ENCODE measurements around the gene CYP4A11.
"Not testable (repeated sequence)": the region's sequence is repeated elsewhere in the genome, so short reads cannot be mapped to it uniquely, and the experiment has no call there.

Gene CYP4A11

GRCh38 chr1:46910790-46911189, 30.5 kb downstream of the CYP4A11 start:
- DNase-seq, result no peak

- no peak for DNase-seq
Observed at GRCh38 chr1:46903481-46903880, 37.8 kb downstream of the CYP4A11 start.

GRCh38 chr1:46900401-46900800, 40.9 kb downstream of the CYP4A11 start:
- DNase-seq, result no peak

- not testable (repeated sequence) for DNase-seq
Observed at GRCh38 chr1:46881656-46882055, 59.6 kb downstream of the CYP4A11 start.

All from fibroblast of upper back skin (primary cell).